Body of pancreas (tissue), 4 donors: ENCODE data around the gene CACNA2D3.

Experiments
- CTCF ChIP-seq, 7 experiments: fragments of 450-650 bp in 4 of 7; fragments of 200-600 bp in 3 of 7; sonication (generic) in 3 of 7; IDR thresholded peaks; one replicate each; pipeline ENCODE4 v1.5.1; 2016 to 2019; ENCODE audit warnings: antibody characterized with exemption in 7 of 7
- POLR2A ChIP-seq, 3 donors: fragments of 450-650 bp; IDR thresholded peaks; one replicate each; pipeline ENCODE4 v1.6.1; 2016; ENCODE audit warnings: antibody characterized with exemption in 3 of 3, mild to moderate bottlenecking in 2 of 3

- TF ChIP-seq POLR2A (IDR thresholded peaks at IDR 0.05), result no peak
- TF ChIP-seq CTCF (IDR thresholded peaks at IDR 0.05), result no peak
These were observed 500.3 kb downstream of the CACNA2D3 start for GRCh38 chr3:54622678-54623077.
